GM23338 (cell line): Measurements from ENCODE around the gene XRN2.

ENCODE experiments used
- CTCF ChIP-seq, 2 experiments: fragments of 200-600 bp in 1 of 2; sonication (generic) in 1 of 2; conservative IDR thresholded peaks; 2 replicates each; pipeline versions ENCODE4 v1.5.1 to v1.6.1; 2016 to 2017; ENCODE audit warnings: antibody characterized with exemption in 2 of 2, low read depth in 2 of 2, mild to moderate bottlenecking in 2 of 2, moderate library complexity in 1 of 2
- EZH2 ChIP-seq: fragments of 200-600 bp; sonication (generic); IDR thresholded peaks from one replicate; pipeline ENCODE4 v1.8.0; 2017; ENCODE audit warnings: antibody characterized with exemption, mild to moderate bottlenecking, low read depth; ENCODE audit not compliant: unreplicated experiment
- EZH2phosphoT487 ChIP-seq: fragments of 200-600 bp; sonication (generic); IDR thresholded peaks from one replicate; pipeline ENCODE4 v1.8.1; 2018; ENCODE audit warnings: antibody characterized with exemption; ENCODE audit not compliant: unreplicated experiment
- POLR2AphosphoS5 ChIP-seq: IDR thresholded peaks from 2 replicates; pipeline ENCODE4 v1.6.1; 2016; ENCODE audit warnings: antibody characterized with exemption, low read depth
- ZNF114 ChIP-seq: fragments of 250-450 bp; sonication (Bioruptor Pico); IDR thresholded peaks from 2 replicates; pipeline ENCODE4 v1.5.0; 2020; ENCODE audit warnings: mild to moderate bottlenecking, moderate library complexity
- TF ChIP-seq, protein P1 (sequence below): IDR thresholded peaks from one replicate; pipeline ENCODE4 v1.6.1; 2018; ENCODE audit warnings: antibody characterized with exemption; ENCODE audit not compliant: unreplicated experiment

DNA sequence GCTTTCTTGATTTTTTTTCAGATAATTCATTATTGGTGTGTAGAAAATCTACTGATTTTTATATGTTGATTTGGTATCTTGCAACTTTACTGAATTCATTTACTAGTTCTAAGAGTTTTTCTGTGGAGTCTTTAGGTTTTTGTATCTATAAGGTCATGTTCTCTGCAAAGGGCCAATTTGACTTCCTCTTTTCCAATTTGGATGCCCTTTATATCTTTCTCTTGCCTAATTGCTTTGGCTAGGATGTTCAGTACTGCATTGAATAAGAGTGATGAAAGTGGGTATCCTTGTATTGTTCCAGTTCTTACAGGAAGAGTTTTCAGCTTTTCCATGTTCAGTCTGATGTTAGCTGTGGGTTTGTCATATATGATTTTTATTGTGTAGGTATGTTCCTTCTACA lies 108.6 kb downstream of the XRN2 start:
- TF ChIP-seq, protein P1, sequence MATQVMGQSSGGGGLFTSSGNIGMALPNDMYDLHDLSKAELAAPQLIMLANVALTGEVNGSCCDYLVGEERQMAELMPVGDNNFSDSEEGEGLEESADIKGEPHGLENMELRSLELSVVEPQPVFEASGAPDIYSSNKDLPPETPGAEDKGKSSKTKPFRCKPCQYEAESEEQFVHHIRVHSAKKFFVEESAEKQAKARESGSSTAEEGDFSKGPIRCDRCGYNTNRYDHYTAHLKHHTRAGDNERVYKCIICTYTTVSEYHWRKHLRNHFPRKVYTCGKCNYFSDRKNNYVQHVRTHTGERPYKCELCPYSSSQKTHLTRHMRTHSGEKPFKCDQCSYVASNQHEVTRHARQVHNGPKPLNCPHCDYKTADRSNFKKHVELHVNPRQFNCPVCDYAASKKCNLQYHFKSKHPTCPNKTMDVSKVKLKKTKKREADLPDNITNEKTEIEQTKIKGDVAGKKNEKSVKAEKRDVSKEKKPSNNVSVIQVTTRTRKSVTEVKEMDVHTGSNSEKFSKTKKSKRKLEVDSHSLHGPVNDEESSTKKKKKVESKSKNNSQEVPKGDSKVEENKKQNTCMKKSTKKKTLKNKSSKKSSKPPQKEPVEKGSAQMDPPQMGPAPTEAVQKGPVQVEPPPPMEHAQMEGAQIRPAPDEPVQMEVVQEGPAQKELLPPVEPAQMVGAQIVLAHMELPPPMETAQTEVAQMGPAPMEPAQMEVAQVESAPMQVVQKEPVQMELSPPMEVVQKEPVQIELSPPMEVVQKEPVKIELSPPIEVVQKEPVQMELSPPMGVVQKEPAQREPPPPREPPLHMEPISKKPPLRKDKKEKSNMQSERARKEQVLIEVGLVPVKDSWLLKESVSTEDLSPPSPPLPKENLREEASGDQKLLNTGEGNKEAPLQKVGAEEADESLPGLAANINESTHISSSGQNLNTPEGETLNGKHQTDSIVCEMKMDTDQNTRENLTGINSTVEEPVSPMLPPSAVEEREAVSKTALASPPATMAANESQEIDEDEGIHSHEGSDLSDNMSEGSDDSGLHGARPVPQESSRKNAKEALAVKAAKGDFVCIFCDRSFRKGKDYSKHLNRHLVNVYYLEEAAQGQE: no peak
- no peak for TF ChIP-seq CTCF (conservative IDR thresholded peaks at IDR 0.05; ENCODE audit: low read depth in 2 of 2)
- no peak for TF ChIP-seq POLR2AphosphoS5
- TF ChIP-seq EZH2: no peak
- TF ChIP-seq ZNF114 (CRISPR knock-in tag): no peak
- TF ChIP-seq EZH2phosphoT487: no peak
